D341Med (cell line): ENCODE measurements around the gene PRSS27.

Experiments
- DNase-seq: peaks from one replicate; pipeline ENCODE4 v3.0.0; 2012; ENCODE audit warnings: low spot score

The PRSS27 gene

GRCh38 chr16:2751577-2752034 is 31.6 kb upstream of the PRSS27 start:
- peak; percentile 82 for DNase-seq

GRCh38 chr16:2749936-2750335 is 29.9 kb upstream of the PRSS27 start:
- DNase-seq, result no peak

DNA sequence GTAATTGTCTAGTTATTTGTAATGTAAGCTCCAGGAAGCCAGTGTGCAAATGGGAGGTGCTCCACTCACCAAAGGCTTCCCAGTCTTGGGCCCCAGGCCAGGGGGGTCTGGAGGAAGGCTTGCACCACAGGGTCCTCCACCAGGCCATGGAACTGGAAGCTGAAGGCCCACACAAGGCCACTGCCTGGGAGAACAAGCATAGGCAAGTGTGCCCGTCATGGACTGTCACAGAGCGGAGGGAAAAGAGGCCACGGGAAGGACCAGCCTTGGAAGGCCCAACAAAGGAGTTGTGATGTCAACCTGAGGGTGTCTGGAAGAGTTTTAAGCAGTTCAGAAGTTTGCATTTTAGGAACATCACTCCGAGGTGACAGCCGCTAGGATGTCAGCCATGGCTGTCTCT is 29.5 kb upstream of the PRSS27 start:
- no peak for DNase-seq

- DNase-seq, result no peak
Observed at GRCh38 chr16:2748757-2749455, 28.9 kb upstream of the PRSS27 start.

DNA sequence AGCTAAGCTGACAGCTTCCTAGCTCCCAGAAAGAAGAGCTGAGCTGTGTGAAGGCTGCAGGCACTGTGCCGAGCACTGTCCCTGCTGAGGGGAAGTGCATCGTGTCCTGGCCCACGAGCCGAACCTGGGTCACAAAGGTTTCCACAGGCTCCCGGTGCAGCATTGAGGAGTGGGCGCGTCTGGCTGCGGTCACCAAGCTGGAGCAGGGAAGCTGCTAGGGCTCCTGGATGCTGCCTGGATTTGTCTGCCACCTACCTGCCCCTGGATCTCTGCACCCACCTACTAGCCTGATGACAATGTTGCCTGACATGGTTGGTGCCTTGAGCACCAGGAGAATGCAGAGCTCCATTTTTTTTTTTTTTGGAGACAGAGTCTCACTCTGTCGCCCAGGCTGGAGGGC is 25.9 kb upstream of the PRSS27 start:
- DNase-seq, result no peak

DNA sequence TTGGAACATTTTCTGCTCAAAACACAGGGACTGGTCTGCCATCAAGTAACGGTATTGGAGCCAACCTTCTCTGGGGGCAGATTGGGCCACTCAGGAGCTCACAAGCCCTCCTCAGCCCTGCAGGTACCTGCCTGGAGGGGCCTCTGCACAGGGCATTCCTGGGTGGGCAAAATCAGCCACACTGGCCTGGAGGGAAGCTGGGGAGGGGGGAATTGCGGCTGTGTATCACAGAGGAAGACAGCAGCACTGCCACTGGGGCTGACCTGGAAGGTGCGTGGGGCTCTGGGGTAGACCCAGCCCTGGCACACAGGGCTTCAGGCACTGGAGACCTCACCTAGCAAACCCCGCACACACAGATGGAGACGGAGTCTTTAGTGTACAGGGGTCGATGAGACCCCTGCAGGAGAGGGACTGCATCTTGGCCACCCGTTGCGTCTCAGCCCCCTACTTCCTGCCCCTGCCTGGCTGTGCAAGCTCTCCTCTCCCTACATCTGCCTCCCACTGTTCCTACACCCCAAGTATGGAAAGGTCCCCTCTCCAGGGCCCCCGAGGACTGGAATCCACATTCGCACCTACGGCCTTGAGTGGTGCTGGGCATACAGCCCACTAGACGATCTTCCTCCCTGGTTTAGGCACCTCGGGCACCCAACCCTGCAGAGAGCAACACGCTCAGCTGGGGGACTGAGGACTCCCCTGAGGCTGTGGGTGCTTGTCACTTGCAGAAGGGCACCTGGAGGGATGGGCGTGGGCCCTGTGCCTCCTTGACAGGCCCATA is 25.3 kb upstream of the PRSS27 start:
- DNase-seq, result no peak

DNA sequence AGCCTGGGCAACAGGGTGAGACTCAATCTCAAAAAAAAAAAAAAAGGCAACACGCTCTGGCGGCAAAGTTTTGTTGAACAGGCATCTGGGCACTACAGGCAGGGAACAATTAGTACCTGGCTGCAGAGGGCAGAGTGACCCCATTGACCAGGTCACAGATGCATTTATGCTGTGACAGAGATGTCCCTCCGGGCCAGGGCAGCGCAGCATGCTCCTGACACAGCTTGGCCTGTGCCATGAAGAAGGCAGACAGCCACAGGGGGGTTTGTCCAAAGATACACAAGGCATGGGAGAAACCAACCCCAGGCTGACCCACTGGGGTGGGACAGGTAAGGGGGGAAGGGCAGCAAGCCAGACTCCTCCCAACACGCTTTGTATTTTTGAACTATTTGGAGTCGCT is 24.7 kb upstream of the PRSS27 start:
- no peak for DNase-seq

- DNase-seq, result no peak
Observed at GRCh38 chr16:2743007-2743810, 23.2 kb upstream of the PRSS27 start.

GRCh38 chr16:2742323-2743006 is 22.4 kb upstream of the PRSS27 start:
- no peak for DNase-seq

DNA sequence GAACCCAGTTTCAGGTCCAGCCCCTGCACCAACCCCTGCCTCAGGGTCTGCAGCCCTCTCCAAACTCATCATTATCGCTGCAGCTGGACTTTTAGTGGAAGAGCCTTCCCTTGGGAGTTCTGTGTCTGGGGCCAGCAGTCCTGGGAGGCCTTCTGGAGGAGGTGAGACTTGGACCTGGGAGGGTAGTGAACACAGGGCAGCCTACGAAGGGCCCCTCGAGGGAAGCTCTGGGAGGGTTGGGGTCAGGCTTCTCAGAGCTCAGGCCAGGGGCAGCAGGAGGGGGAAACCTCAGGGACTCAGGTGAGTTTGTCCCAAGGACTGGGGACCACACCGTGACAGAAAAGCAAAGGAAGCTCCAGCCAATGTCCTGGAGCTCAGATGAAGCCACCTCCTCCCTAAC is 21.1 kb upstream of the PRSS27 start:
- DNase-seq, result no peak

GRCh38 chr16:2740476-2740875 is 20.5 kb upstream of the PRSS27 start:
- no peak for DNase-seq

GRCh38 chr16:2739625-2740430 is 19.8 kb upstream of the PRSS27 start:
- DNase-seq, result no peak

- no peak for DNase-seq
Observed at GRCh38 chr16:2738615-2739014, 18.6 kb upstream of the PRSS27 start.

DNA sequence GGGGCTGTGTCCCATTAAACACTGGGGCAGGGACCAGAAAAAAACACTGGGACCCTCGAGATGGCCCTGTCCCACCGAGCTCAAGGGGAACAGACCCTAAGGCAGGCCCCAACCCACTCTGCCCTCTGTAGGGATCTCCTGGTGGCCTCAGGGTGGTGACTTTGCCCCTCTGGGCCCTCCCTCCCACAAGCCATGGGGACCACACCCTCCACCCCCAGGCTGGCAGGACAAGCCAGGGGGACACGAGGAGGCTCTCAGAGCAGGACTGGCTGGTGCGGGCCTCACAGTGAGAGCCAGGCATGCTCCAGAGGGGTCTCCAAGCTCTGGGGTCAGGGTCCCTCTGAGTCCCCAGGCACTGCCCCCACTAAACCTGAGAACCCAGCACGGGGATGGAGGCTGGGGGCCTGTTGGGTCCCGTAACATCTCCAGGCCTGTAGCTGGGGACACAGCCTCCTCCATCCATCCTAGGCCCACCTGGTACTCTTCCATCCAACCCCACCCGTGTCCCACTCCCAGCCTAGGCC is 17.9 kb upstream of the PRSS27 start:
- no peak for DNase-seq

DNA sequence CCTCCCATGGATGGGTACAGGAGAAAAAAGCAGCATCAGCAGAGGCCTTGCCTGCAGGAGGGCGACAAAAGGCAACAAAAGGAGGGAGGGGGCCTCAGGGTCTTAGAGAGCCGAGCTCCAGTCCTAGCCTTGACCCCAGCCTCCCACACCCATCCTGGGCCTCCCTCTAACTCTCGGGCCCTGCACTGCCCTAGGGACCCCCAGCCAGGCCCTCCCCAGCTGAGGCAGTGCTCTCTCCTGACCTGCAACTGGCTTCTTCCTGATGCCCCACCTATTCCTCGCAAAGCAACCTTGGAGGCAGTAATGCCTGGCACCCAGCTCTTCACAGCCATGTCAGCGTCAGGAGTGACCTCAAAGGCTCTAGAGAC is 17.2 kb upstream of the PRSS27 start:
- DNase-seq, result no peak

GRCh38 chr16:2736476-2737237 is 16.6 kb upstream of the PRSS27 start:
- DNase-seq, result no peak

DNA sequence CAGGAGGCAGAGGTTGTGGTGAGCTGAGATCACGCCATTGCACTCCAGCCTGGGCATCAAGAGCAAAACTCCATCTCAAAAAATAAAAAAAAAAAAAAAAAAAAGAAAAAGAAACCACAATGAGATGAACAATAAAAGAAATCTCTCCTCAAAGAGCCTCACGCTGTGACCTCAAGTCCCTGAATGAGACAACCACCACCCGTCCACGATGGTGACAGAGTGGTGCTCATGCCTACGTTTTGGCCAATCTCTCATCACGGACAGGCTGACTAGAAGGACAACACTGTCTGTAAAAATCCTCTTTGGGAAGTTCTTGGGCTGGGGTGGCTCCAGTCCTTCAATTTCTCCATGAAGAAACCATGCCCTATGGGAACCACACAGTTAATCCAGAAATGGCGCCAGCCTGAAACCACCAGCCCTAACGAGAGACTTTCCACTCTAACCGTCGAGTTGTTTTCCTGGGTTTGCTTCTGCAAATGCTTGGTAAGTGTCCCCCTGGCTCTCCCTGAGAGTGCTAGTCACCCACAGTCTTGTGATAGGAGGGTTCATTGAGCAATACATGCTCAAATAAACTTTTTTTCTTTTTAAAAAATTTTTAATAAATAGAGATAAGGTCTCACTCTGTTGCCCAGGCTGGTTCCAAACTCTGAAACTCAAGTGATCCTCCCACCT is 15.0 kb upstream of the PRSS27 start:
- DNase-seq, result no peak

DNA sequence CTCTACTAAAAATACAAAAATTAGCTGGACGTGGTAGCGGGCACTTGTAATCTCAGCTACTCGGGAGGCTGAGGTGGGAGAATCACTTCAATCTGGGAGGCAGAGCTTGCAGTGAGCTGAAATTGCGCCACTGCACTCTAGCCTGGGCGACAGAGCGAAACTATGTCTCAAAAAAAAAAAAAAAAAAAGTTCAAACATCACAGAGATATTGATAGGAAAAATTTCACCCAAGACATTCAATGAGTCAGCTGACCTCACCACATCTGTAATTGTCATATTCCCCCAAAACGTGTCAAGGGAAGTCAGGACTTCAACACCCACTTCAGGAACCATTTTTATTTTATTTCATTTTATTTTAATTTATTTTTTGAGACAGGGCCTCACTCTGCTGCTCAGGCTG is 8.0 kb upstream of the PRSS27 start:
- no peak for DNase-seq

DNA sequence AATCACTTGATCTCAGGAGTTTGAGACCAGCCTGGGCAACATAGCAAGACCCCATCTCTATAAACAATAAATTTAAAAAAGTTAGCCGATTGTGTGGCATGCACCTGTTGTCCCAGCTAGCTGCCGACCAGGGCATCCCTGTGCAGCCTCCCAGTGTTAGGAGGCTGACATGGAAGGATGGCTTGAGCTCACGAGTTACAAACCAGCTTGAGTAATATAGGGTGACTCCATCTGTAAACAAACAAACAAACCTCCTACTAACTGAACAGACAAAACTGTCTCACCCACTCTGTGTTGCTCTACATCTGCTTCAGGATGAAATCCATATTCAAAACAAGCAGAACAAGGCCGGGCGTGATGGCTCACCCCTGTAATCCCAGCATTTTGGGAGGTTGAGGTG is 6.9 kb upstream of the PRSS27 start:
- DNase-seq, result no peak

- DNase-seq, result no peak
Observed at GRCh38 chr16:2724816-2725348, 4.9 kb upstream of the PRSS27 start.
